Activated CD4-positive, alpha-beta T cell treated with anti-CD3 and anti-CD28 coated beads, Interleukin-2, amount 10 ng/mL, durations not matched to agents 7 days and 5 days (primary cell): ENCODE data around the gene SLC13A4. TPM values are rescaled to one million over a fixed set of nuclear protein-coding genes. Genes with fewer than 3 reads are reported as not detected.

ENCODE experiments used
- CTCF ChIA-PET: fragments of 350-600 bp; sonication (Branson Sonifier 250); formaldehyde crosslinking; loops from one replicate; lab custom pipeline; 2021; ENCODE audit warnings: antibody characterized with exemption; lab: Charles Lee
- POLR2A ChIA-PET: fragments of 350-600 bp; sonication (Branson Sonifier 250); formaldehyde crosslinking; loops from one replicate; lab custom pipeline; 2021; ENCODE audit warnings: antibody characterized with exemption; lab: Charles Lee
- DNase-seq: peaks from one replicate; pipeline ENCODE4 v3.0.0-alpha.2; 2020
- H3K27ac Mint-ChIP-seq: one replicate; pipeline ENCODE4 v1.8.0; 2021; ENCODE audit warnings: mild to moderate bottlenecking, moderate library complexity, mixed read lengths
- H3K27me3 Mint-ChIP-seq: one replicate; pipeline ENCODE4 v1.8.0; 2021; ENCODE audit warnings: mixed read lengths
- H3K36me3 Mint-ChIP-seq: one replicate; pipeline ENCODE4 v1.8.0; 2021; ENCODE audit warnings: low read depth, mixed read lengths
- H3K4me1 Mint-ChIP-seq: one replicate; pipeline ENCODE4 v1.8.0; 2021; ENCODE audit warnings: mixed read lengths
- H3K4me3 Mint-ChIP-seq: one replicate; pipeline ENCODE4 v1.8.0; 2021; ENCODE audit warnings: mild to moderate bottlenecking, moderate library complexity, mixed read lengths
- H3K9me3 Mint-ChIP-seq: one replicate; pipeline ENCODE4 v1.8.0; 2021; ENCODE audit warnings: mixed read lengths
- total RNA-seq, 2 experiments: library from RNA; stranded (reverse); gene quantifications; one replicate each; pipeline ENCODE4 v1.2.3, GENCODE V29; 2021

The SLC13A4 gene
- total RNA-seq, 2 experiments from 2014 or later: not detected

DNA sequence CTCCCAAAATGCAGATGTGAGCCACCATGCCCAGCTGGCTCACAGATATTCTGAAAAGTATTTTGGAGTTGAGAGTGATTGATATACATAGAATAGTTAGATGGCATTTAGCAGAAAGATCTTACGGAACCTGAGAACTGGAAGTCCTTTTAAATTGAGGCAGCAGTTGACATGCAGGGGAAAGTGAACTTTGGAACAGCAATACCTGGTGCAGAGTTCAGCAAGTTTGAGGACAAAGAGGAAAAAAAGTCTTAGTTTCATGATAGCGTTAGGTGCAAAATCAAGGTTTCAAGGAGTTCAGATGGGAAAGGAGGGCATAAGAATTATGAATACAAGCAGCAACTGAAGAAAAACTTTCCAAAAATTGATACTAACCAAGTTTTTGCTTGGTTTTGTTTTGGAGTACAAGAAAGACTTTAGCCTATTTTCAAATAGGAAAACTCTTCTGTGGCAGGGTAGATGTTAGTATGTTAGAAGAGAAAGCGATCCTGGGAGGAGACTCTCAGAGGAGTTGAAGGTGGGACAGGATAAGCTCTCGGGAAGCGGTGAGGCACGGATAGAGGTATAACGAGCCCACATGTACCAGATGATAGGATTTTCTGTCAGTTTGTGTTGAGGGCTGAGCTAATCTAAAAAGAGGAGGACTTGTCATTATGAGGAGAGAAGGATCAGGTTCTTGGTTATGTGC is 93.7 kb downstream of the SLC13A4 start:
- no peak overlapping the region for H3K4me3 Mint-ChIP-seq
- ChIA-PET POLR2A (no interaction called here), CTCF (interaction anchor here (1.6 kb wide), 1 partner anchor 11 kb away, joined by 9 read pairs; no protein-coding TSS in a partner anchor)
- no peak overlapping the region for H3K27ac Mint-ChIP-seq
- H3K36me3 Mint-ChIP-seq: peaks cover 51% of the 10 kb centered on the region
- no peaks in the 10 kb centered on the region for H3K9me3 Mint-ChIP-seq
- no peaks in the 10 kb centered on the region for H3K27me3 Mint-ChIP-seq
- DNase-seq: no peak
- no peaks in the 10 kb centered on the region for H3K4me1 Mint-ChIP-seq

Other genes starting within 250 kb of the SLC13A4 start
- gene CNOT4, start 218.1 kb downstream of the SLC13A4 start, total RNA-seq: 10 to 100 TPM; 24.0 to 26.8 TPM
- 10 to 100 TPM; 88.8 to 99.5 TPM for gene NUP205, start 170.3 kb downstream of the SLC13A4 start, total RNA-seq
- 10 to 100 TPM; 25.2 to 26.0 TPM for gene STMP1, start 65.7 kb downstream of the SLC13A4 start, total RNA-seq
- gene FAM180A, start 20.6 kb upstream of the SLC13A4 start, total RNA-seq: not detected
- gene MTPN, start 249.2 kb upstream of the SLC13A4 start, total RNA-seq: 100 to 1,000 TPM; 128 to 168 TPM